HepG2 (cell line): ENCODE data around the gene MAN1C1. TPM values are rescaled to one million over a fixed set of nuclear protein-coding genes. Genes with fewer than 3 reads are reported as not detected.

Source experiments
- ATAC-seq: fragments of 200-7000 bp; cut with Tn5 transposase; 3 replicates; pipeline ENCODE4 v1.9.1; 2020; ENCODE audit warnings: mild to moderate bottlenecking, moderate library complexity
- BruUV-seq: library from RNA; stranded (reverse); fragments of 400-500 nt; replicated peaks from 2 replicates; lab custom pipeline; 2021; lab: Mats Ljungman, UMichigan
- CTCF ChIA-PET: fragments of 300-600 bp; formaldehyde crosslinking; extraction: SDS; loops from one replicate; lab custom pipeline; 2021; ENCODE audit warnings: low total read pairs, inconsistent platforms, low intra/inter-chr PET ratio; lab: Yijun Ruan, JAX
- POLR2A ChIA-PET: fragments of 350-600 bp; sonication (Branson Sonifier 250); formaldehyde crosslinking; loops from one replicate; lab custom pipeline; 2020; ENCODE audit warnings: antibody characterized with exemption, inconsistent platforms; lab: Yijun Ruan, JAX
- DNase-seq: peaks from one replicate; pipeline ENCODE4 v3.0.0-alpha.2; 2015; ENCODE audit warnings: low spot score
- FAIRE-seq: peaks from 3 replicates; lab custom pipeline; 2011; peaks lifted over from hg19 to GRCh38; lab: Jason Lieb, UNC
- H2AFZ ChIP-seq: one replicate; pipeline ENCODE4 v1.6.1; 2011; ENCODE audit warnings: low read length, inconsistent platforms
- H3K27ac ChIP-seq: fragments of 300-600 bp; 3 replicates; pipeline ENCODE4 v1.8.0; 2011; ENCODE audit warnings: mixed run types, mild to moderate bottlenecking, mixed read lengths, low read length, inconsistent platforms; ENCODE audit not compliant: insufficient read depth; ENCODE audit errors: extremely low read length
- H3K27me3 ChIP-seq, 2 experiments: fragments of 200-600 bp in 1 of 2; 2 replicates in 1 of 2; 3 replicates in 1 of 2; pipeline versions ENCODE4 v1.6.0 to v1.8.0; 2011; ENCODE audit warnings: low read length in 2 of 2, mild to moderate bottlenecking in 2 of 2, moderate library complexity in 2 of 2, inconsistent platforms in 1 of 2; ENCODE audit not compliant: insufficient read depth in 2 of 2, control insufficient read depth in 1 of 2
- H3K36me3 ChIP-seq, 2 experiments: fragments of 200-600 bp in 1 of 2; replicated peaks in 1 of 2; 2 replicates in 1 of 2; 3 replicates in 1 of 2; pipeline versions ENCODE4 v1.5.1 to v1.8.0; 2011; ENCODE audit warnings: low read length in 2 of 2, inconsistent platforms in 1 of 2; ENCODE audit not compliant: insufficient read depth in 2 of 2, control insufficient read depth in 1 of 2
- H3K4me1 ChIP-seq: 2 replicates; pipeline ENCODE4 v1.5.1; 2012; ENCODE audit warnings: low read length, inconsistent platforms; ENCODE audit not compliant: insufficient read depth
- H3K4me2 ChIP-seq: 2 replicates; pipeline ENCODE4 v1.6.0; 2011; ENCODE audit warnings: low read depth, low read length, inconsistent platforms
- H3K4me3 ChIP-seq, 3 experiments: fragments of 200-600 bp in 1 of 3; sonication (generic), shearing (Covaris generic) in 1 of 3; replicated peaks in 1 of 3; 2 replicates each; pipeline ENCODE4 v1.5.1; 2011 to 2016; ENCODE audit warnings: low read length in 3 of 3, inconsistent platforms in 2 of 3, low read depth in 2 of 3, mild to moderate bottlenecking in 2 of 3, control low read depth in 1 of 3, mixed read lengths in 1 of 3; ENCODE audit not compliant: insufficient read depth in 1 of 3
- H3K79me2 ChIP-seq: one replicate; pipeline ENCODE4 v1.6.1; 2011; ENCODE audit warnings: low read length, inconsistent platforms; ENCODE audit not compliant: insufficient read depth
- H3K9ac ChIP-seq: 2 replicates; pipeline ENCODE4 v1.6.0; 2011; ENCODE audit warnings: mild to moderate bottlenecking, low read depth, low read length, inconsistent platforms; ENCODE audit not compliant: insufficient read depth
- H3K9me3 ChIP-seq: 2 replicates; pipeline ENCODE4 v1.5.1; 2012; ENCODE audit warnings: mild to moderate bottlenecking, low read length
- H4K20me1 ChIP-seq: 2 replicates; pipeline ENCODE4 v1.6.0; 2011; ENCODE audit warnings: inconsistent platforms, mild to moderate bottlenecking, low read length, moderate library complexity; ENCODE audit not compliant: insufficient read depth
- CBX1 ChIP-seq: IDR thresholded peaks from one replicate; pipeline ENCODE4 v1.6.1; 2016; ENCODE audit warnings: antibody characterized with exemption, low read depth
- GLI4 ChIP-seq: sonication (generic); formaldehyde crosslinking; IDR thresholded peaks from 2 replicates; pipeline ENCODE4 v1.5.1; 2020; ENCODE audit warnings: missing genetic modification reagents, mild to moderate bottlenecking, moderate library complexity, borderline replicate concordance
- KLF16 ChIP-seq, 2 experiments: sonication (generic) in 1 of 2; formaldehyde crosslinking in 1 of 2; IDR thresholded peaks; 2 replicates each; pipeline versions ENCODE4 v1.6.1 to v1.8.0; 2016 to 2023; ENCODE audit warnings: missing genetic modification reagents in 2 of 2, missing compliant biosample characterization in 1 of 2
- NR0B2 ChIP-seq: sonication (generic); formaldehyde crosslinking; IDR thresholded peaks from 2 replicates; pipeline ENCODE4 v1.4.0; 2020; ENCODE audit warnings: mild to moderate bottlenecking, missing genetic modification reagents
- SMC3 ChIP-seq: IDR thresholded peaks from 2 replicates; pipeline ENCODE4 v1.6.1; 2011; ENCODE audit warnings: low read length, improper control_type of control experiment
- TCF7 ChIP-seq: sonication (generic); IDR thresholded peaks from 2 replicates; pipeline ENCODE4 v1.6.1; 2016; ENCODE audit warnings: antibody characterized with exemption, low read depth
- ZGPAT ChIP-seq: IDR thresholded peaks from 2 replicates; pipeline ENCODE4 v1.6.1; 2016; ENCODE audit warnings: mild to moderate bottlenecking
- ZNF235 ChIP-seq: sonication (generic); formaldehyde crosslinking; IDR thresholded peaks from 2 replicates; pipeline ENCODE4 v1.8.1; 2023; ENCODE audit warnings: mild to moderate bottlenecking, missing genetic modification reagents, borderline replicate concordance
- ZNF24 ChIP-seq: fragments of 450-650 bp; IDR thresholded peaks from 2 replicates; pipeline ENCODE4 v1.6.1; 2017; ENCODE audit warnings: antibody characterized with exemption, mild to moderate bottlenecking
- ZNF414 ChIP-seq: sonication (generic); formaldehyde crosslinking; IDR thresholded peaks from 2 replicates; pipeline ENCODE4 v1.5.0; 2020; ENCODE audit warnings: missing genetic modification reagents
- ZNF451 ChIP-seq: sonication (generic); formaldehyde crosslinking; IDR thresholded peaks from 2 replicates; pipeline ENCODE4 v1.5.0; 2020; ENCODE audit warnings: mild to moderate bottlenecking, missing genetic modification reagents
- ZNF501 ChIP-seq: sonication (generic); formaldehyde crosslinking; IDR thresholded peaks from 2 replicates; pipeline ENCODE4 v1.5.1; 2020; ENCODE audit warnings: mild to moderate bottlenecking, moderate library complexity, missing genetic modification reagents
- WGBS: methylation state at CpG from one replicate; pipeline ENCODE4 v1.1.6; 2017; ENCODE audit warnings: low lambda C conversion rate; 5-methylcytosine and 5-hydroxymethylcytosine counted together
- in situ Hi-C: cut with HindIII; loops from 2 replicates; pipeline ENCODE4 v1.10.0; 2017; ENCODE audit warnings: low pct_unique_long_range_greater_than_20kb; ENCODE audit not compliant: extremely low pct_ligation_motif_present
- intact Hi-C: fragments of 100-400 bp; cut with micrococcal nuclease; formaldehyde crosslinking; loops from one replicate; pipeline ENCODE4 v1.10.0; 2022; ENCODE audit not compliant: unreplicated experiment
- polyA plus RNA-seq, 8 experiments: library from polyadenylated mRNA; depleted of rRNA in 3 of 8; stranded (reverse) in 7 of 8; unstranded in 1 of 8; fragments of >200 nt; fragmentation: Illumina TruSeq in 4 of 8; extraction: Trizol in 4 of 8; gene quantifications; 2 replicates each; pipeline versions ENCODE4 v1.2.1 to v1.2.3, GENCODE V29; 2011 to 2016; ENCODE audit warnings: low read depth in 4 of 8, missing spikeins in 1 of 8, mixed read lengths in 1 of 8; ENCODE audit not compliant: insufficient read depth in 1 of 8
- total RNA-seq, 5 experiments: library from RNA; depleted of rRNA; stranded (reverse); fragments of >200 nt; fragmentation: Illumina TruSeq; extraction: Trizol; gene quantifications; 2 replicates each; pipeline ENCODE4 v1.2.3, GENCODE V29; 2016; ENCODE audit warnings: low read depth in 1 of 5
- TF ChIP-seq, protein P1 (sequence below): sonication (generic); formaldehyde crosslinking; IDR thresholded peaks from 2 replicates; pipeline ENCODE4 v1.5.0; 2020; ENCODE audit warnings: missing genetic modification reagents, mild to moderate bottlenecking, borderline replicate concordance
- TF ChIP-seq, protein P2 (sequence below): sonication (generic); formaldehyde crosslinking; IDR thresholded peaks from 2 replicates; pipeline ENCODE4 v1.4.0; 2020; ENCODE audit warnings: mild to moderate bottlenecking, missing genetic modification reagents, borderline replicate concordance
- TF ChIP-seq, protein P3 (sequence below): sonication (generic); formaldehyde crosslinking; IDR thresholded peaks from 2 replicates; pipeline ENCODE4 v1.5.0; 2020; ENCODE audit warnings: mild to moderate bottlenecking, missing genetic modification reagents, moderate library complexity

MAN1C1 gene
- total and polyA plus RNA-seq, 2 of the 13 experiments (the other 11 are each of a cell fraction or from before 2014, with no cell fraction given), result 0.18 to 0.49 TPM

- Histone ChIP-seq H3K27ac (no peak overlapping the region), H3K9me3 (no peaks in the 10 kb centered on the region), H3K27me3 (peaks cover 0 to 12% of the 10 kb centered on the region in 2 experiments; a peak in 3 of 5 replicates), H2AFZ (no peak overlapping the region), H3K4me1 (no peaks in the 10 kb centered on the region), H3K36me3 (no peaks in the 10 kb centered on the region), H3K4me2 (no peak overlapping the region), H3K9ac (no peak overlapping the region), H4K20me1 (no peaks in the 10 kb centered on the region), H3K79me2 (no peaks in the 10 kb centered on the region), H3K4me3 (no peak overlapping the region)
- ChIA-PET POLR2A (no interaction called here), CTCF (no interaction called here)
- no peak for ATAC-seq
- in situ Hi-C loops (no loop called here), intact Hi-C loops (no loop called here)
- BruUV-seq, result no TSS peak
- WGBS, result 0% methylated on average over 1 of the region's 3 CpGs
- no peak for FAIRE-seq
- no peak for DNase-seq
- TF ChIP-seq ZNF24 (no peak), ZNF501 (no peak), ZNF235 (CRISPR knock-in tag) (no peak), TCF7 (no peak), NR0B2 (CRISPR knock-in tag) (no peak), CBX1 (no peak), ZGPAT (no peak), ZNF451 (CRISPR knock-in tag) (no peak), ZNF414 (CRISPR knock-in tag) (no peak), SMC3 (no peak), KLF16 (CRISPR knock-in tag; IDR thresholded peaks at IDR 0.05) (no peak), GLI4 (no peak)
- TF ChIP-seq, protein P1, sequence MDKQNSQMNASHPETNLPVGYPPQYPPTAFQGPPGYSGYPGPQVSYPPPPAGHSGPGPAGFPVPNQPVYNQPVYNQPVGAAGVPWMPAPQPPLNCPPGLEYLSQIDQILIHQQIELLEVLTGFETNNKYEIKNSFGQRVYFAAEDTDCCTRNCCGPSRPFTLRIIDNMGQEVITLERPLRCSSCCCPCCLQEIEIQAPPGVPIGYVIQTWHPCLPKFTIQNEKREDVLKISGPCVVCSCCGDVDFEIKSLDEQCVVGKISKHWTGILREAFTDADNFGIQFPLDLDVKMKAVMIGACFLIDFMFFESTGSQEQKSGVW, result no peak
- TF ChIP-seq, protein P2, sequence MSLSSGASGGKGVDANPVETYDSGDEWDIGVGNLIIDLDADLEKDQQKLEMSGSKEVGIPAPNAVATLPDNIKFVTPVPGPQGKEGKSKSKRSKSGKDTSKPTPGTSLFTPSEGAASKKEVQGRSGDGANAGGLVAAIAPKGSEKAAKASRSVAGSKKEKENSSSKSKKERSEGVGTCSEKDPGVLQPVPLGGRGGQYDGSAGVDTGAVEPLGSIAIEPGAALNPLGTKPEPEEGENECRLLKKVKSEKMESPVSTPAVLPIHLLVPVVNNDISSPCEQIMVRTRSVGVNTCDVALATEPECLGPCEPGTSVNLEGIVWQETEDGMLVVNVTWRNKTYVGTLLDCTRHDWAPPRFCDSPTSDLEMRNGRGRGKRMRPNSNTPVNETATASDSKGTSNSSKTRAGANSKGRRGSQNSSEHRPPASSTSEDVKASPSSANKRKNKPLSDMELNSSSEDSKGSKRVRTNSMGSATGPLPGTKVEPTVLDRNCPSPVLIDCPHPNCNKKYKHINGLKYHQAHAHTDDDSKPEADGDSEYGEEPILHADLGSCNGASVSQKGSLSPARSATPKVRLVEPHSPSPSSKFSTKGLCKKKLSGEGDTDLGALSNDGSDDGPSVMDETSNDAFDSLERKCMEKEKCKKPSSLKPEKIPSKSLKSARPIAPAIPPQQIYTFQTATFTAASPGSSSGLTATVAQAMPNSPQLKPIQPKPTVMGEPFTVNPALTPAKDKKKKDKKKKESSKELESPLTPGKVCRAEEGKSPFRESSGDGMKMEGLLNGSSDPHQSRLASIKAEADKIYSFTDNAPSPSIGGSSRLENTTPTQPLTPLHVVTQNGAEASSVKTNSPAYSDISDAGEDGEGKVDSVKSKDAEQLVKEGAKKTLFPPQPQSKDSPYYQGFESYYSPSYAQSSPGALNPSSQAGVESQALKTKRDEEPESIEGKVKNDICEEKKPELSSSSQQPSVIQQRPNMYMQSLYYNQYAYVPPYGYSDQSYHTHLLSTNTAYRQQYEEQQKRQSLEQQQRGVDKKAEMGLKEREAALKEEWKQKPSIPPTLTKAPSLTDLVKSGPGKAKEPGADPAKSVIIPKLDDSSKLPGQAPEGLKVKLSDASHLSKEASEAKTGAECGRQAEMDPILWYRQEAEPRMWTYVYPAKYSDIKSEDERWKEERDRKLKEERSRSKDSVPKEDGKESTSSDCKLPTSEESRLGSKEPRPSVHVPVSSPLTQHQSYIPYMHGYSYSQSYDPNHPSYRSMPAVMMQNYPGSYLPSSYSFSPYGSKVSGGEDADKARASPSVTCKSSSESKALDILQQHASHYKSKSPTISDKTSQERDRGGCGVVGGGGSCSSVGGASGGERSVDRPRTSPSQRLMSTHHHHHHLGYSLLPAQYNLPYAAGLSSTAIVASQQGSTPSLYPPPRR, result no peak
- TF ChIP-seq, protein P3, sequence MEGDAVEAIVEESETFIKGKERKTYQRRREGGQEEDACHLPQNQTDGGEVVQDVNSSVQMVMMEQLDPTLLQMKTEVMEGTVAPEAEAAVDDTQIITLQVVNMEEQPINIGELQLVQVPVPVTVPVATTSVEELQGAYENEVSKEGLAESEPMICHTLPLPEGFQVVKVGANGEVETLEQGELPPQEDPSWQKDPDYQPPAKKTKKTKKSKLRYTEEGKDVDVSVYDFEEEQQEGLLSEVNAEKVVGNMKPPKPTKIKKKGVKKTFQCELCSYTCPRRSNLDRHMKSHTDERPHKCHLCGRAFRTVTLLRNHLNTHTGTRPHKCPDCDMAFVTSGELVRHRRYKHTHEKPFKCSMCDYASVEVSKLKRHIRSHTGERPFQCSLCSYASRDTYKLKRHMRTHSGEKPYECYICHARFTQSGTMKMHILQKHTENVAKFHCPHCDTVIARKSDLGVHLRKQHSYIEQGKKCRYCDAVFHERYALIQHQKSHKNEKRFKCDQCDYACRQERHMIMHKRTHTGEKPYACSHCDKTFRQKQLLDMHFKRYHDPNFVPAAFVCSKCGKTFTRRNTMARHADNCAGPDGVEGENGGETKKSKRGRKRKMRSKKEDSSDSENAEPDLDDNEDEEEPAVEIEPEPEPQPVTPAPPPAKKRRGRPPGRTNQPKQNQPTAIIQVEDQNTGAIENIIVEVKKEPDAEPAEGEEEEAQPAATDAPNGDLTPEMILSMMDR, result no peak
These were observed 59.9 kb downstream of the MAN1C1 start for GRCh38 chr1:25676488-25676887.
